Measurements from ENCODE around the gene ZCCHC8. TPM values are rescaled to one million over a fixed set of nuclear protein-coding genes. Genes with fewer than 3 reads are reported as not detected.
A peak's percentile ranks its signal among the peaks of the same experiment; 100 is the strongest.

The ZCCHC8 gene
- total RNA-seq, 1 donor = 22.8 TPM

DNA sequence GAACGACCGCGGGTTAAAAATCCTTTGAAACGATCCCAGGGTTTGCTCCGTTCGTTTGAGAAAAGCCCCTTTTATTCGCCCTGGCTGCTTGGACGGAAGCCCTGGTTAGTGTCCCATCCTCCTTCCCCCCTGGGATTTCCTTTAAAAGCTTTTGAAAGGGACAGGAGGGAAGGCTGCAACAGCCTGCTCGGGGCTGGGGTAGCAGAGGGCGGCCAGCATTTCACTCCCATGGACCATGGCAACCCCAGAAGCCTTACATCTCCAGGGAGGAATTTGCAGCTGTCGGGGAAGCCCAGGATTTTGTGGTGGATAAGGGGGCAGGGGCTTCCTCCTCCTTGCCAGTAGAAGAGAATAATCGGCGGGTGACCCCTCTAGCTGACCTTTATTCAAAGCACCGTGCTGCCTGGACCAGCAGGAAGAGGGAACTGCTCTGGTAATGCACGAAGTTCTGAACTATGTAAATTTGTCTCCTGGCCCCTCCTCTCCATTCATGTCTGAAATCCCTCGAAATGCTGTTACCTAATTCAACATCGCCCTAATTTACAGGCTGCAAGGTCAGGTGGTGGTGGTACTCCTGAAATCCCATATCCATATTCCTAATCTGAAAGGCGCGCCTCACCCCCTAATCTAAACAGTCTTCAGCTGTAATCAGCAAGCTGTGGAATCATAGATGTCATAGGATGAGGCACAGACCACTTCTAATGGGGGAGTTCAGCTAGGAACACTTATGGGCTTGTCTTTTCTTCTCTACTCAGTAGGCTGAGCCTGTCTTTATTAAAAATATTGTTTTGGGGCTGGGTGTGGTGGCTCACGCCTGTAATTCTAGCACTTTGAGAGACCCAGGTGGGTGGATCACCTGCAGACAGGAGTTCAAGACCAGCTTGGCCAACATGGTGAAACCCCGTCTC is 77.2 kb downstream of the ZCCHC8 start:
- peak; percentile 62 for DNase-seq (ENCODE audit: insufficient read length, low spot score, missing footprints)
- H3K27ac ChIP-seq (ENCODE audit: low read depth, low read length) = peak overlapping the region; percentile 72
- TF ChIP-seq, protein P1, sequence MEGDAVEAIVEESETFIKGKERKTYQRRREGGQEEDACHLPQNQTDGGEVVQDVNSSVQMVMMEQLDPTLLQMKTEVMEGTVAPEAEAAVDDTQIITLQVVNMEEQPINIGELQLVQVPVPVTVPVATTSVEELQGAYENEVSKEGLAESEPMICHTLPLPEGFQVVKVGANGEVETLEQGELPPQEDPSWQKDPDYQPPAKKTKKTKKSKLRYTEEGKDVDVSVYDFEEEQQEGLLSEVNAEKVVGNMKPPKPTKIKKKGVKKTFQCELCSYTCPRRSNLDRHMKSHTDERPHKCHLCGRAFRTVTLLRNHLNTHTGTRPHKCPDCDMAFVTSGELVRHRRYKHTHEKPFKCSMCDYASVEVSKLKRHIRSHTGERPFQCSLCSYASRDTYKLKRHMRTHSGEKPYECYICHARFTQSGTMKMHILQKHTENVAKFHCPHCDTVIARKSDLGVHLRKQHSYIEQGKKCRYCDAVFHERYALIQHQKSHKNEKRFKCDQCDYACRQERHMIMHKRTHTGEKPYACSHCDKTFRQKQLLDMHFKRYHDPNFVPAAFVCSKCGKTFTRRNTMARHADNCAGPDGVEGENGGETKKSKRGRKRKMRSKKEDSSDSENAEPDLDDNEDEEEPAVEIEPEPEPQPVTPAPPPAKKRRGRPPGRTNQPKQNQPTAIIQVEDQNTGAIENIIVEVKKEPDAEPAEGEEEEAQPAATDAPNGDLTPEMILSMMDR (IDR thresholded peaks at IDR 0.05; ENCODE audit: extremely low read depth, low read depth, low read length) = no peak
- H3K79me2 ChIP-seq (ENCODE audit: insufficient read depth, low read length) = peaks cover 34% of the 10 kb centered on the region
- no peaks in the 10 kb centered on the region for H3K9me3 ChIP-seq (ENCODE audit: low read depth, low read length)
- H4K20me1 ChIP-seq (ENCODE audit: insufficient read depth, low read length) = peaks cover 6% of the 10 kb centered on the region
- H3K4me3 ChIP-seq (ENCODE audit: insufficient read depth, low read length) = peak overlapping the region; percentile 98
- H3K36me3 ChIP-seq (ENCODE audit: insufficient read depth, low read length) = no peaks in the 10 kb centered on the region
- H2AFZ ChIP-seq (ENCODE audit: low read length) = peak overlapping the region; percentile 81
- H3K4me2 ChIP-seq (ENCODE audit: insufficient read depth, low read length) = peak overlapping the region; percentile 90
- H3K4me1 ChIP-seq (ENCODE audit: insufficient read depth, low read length) = peaks cover 23% of the 10 kb centered on the region
- H3K27me3 ChIP-seq (ENCODE audit: insufficient read depth, low read length) = no peaks in the 10 kb centered on the region

DNA sequence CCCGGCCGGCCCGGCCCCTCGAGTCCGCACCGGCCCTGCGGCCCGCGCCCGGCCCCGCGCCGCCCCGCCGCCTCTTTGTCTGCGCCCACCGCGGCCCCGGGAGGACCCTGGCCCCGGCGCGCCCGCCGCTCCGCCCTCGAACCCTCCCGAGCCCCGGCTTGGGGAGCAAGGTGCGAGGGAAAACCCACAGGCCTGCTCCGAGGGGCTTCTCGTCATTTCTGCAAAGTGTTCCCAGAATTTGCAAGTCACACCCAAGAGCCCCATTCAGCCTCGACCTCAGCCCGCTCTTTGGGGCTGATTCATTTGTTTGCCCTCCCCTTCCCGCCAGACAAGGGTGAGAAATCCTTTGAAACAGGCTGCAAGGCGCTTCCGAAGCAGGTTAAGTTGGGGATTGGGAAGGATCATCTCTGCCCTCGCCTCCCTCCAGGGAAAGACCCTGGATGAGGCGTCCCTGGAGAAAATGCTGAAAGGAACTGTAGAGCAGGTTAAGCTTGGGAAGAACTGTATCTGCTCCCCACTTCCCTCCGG is 77.9 kb downstream of the ZCCHC8 start:
- peak overlapping the region; percentile 72 for H3K27ac ChIP-seq (ENCODE audit: low read depth, low read length)
- peak; percentile 91 for DNase-seq (ENCODE audit: insufficient read length, low spot score, missing footprints)
- peaks cover 41% of the 10 kb centered on the region for H3K79me2 ChIP-seq (ENCODE audit: insufficient read depth, low read length)
- peaks cover 23% of the 10 kb centered on the region for H3K4me1 ChIP-seq (ENCODE audit: insufficient read depth, low read length)
- no peaks in the 10 kb centered on the region for H3K27me3 ChIP-seq (ENCODE audit: insufficient read depth, low read length)
- peak overlapping the region; percentile 90 for H3K4me2 ChIP-seq (ENCODE audit: insufficient read depth, low read length)
- no peaks in the 10 kb centered on the region for H3K36me3 ChIP-seq (ENCODE audit: insufficient read depth, low read length)
- TF ChIP-seq, protein P1 (IDR thresholded peaks at IDR 0.05; ENCODE audit: extremely low read depth, low read depth, low read length) = no peak
- peak overlapping the region; percentile 81 for H2AFZ ChIP-seq (ENCODE audit: low read length)
- peak overlapping the region; percentile 98 for H3K4me3 ChIP-seq (ENCODE audit: insufficient read depth, low read length)
- H4K20me1 ChIP-seq (ENCODE audit: insufficient read depth, low read length) = peaks cover 13% of the 10 kb centered on the region
- H3K9me3 ChIP-seq (ENCODE audit: low read depth, low read length) = no peaks in the 10 kb centered on the region

DNA sequence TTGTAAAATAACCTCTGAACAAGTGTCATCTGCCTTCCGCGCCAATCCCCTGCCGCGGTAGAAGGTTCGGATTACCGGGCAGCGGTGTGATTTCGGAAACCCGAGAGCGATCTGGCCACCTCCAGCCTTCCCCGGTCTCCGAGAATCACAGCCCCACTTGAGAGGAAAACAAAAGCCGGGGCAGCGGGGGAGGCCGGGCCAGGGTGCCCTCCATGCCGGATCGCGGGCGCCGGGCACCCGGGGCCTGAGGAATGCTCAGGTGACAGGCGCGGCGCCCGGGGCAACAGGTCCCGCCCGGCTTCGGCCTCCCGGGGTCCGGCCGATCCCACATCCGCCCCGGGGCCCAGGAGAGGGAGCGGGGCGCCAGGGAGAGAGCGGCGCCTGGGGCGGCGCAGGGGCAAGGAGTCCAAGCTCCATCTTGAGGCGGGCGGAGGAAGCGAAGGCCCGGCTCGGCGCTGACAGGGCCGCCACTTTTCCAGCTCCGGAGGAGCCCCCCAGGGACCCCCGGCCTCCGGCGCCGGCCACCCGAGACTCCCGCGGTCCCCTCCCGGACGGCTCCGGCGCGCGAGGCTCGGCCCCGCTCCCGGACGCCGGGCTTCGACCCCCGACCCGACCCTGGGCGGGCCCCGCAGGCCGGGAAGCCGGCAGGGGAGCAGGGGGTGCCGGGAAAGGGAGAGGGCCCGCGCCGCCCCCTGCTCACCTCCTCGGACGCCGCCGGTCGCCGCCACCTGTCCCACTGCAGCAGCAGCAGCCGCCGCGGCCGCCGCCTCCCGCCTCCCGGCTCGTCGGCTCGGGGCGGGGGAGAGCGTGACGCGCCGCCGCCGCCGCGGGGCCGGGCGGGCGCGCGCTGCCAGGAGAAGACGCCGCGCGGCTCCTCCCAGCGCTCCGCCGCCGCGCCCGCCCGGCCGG is 78.7 kb downstream of the ZCCHC8 start, which contains the start of gene CLIP1:
CLIP1 (minus strand) TSS at position 849 of the 909 bp plus-strand sequence. CDS start 42,217 bp downstream, outside the sequence.
- no peaks in the 10 kb centered on the region for H3K27me3 ChIP-seq (ENCODE audit: insufficient read depth, low read length)
- H3K9me3 ChIP-seq (ENCODE audit: low read depth, low read length) = no peaks in the 10 kb centered on the region
- peak within 1 kb of the TSS; percentile 98 for H3K4me3 ChIP-seq (ENCODE audit: insufficient read depth, low read length)
- peak; percentile 96 for DNase-seq (ENCODE audit: insufficient read length, low spot score, missing footprints)
- no peaks in the 10 kb centered on the region for H3K36me3 ChIP-seq (ENCODE audit: insufficient read depth, low read length)
- H3K79me2 ChIP-seq (ENCODE audit: insufficient read depth, low read length) = peaks cover 47% of the 10 kb centered on the region
- peak within 1 kb of the TSS; percentile 92 for H3K4me2 ChIP-seq (ENCODE audit: insufficient read depth, low read length)
- H2AFZ ChIP-seq (ENCODE audit: low read length) = peak within 1 kb of the TSS; percentile 89
- peaks cover 23% of the 10 kb centered on the region for H3K4me1 ChIP-seq (ENCODE audit: insufficient read depth, low read length)
- TF ChIP-seq, protein P1 (IDR thresholded peaks at IDR 0.05; ENCODE audit: extremely low read depth, low read depth, low read length) = peak; percentile 34
- peak within 1 kb of the TSS; percentile 95 for H3K27ac ChIP-seq (ENCODE audit: low read depth, low read length)
- H4K20me1 ChIP-seq (ENCODE audit: insufficient read depth, low read length) = peaks cover 14% of the 10 kb centered on the region

Small RNA genes lying within 50 kb of the gene (small RNA-seq; reads per million reads assigned to genes)
- not detected for gene RF00411

Other genes with a start within 250 kb of the ZCCHC8 start
- gene VPS33A, start 234.4 kb downstream of the ZCCHC8 start, total RNA-seq = 18.5 and 20.0 TPM in 2 replicates
- gene CLIP1, start 78.3 kb downstream of the ZCCHC8 start, total RNA-seq = 90.8 and 103 TPM in 2 replicates
- 41.8 and 43.1 TPM in 2 replicates for gene RSRC2, start 26.0 kb upstream of the ZCCHC8 start, total RNA-seq
- gene KNTC1, start 26.3 kb upstream of the ZCCHC8 start, total RNA-seq = 12.3 and 14.7 TPM in 2 replicates
- gene HCAR2, start 202.4 kb upstream of the ZCCHC8 start, total RNA-seq = not detected in 2 replicates
- gene HCAR3, start 215.9 kb upstream of the ZCCHC8 start, total RNA-seq = not detected in 2 replicates
- gene HCAR1, start 229.9 kb upstream of the ZCCHC8 start, total RNA-seq = 0.59 and 1.1 TPM in 2 replicates

Measured in osteoblast (primary cell).